Sigmoid colon (tissue), 7 donors: ENCODE measurements around the gene GPC4. TPM values are rescaled to one million over a fixed set of nuclear protein-coding genes. Genes with fewer than 3 reads are reported as not detected.

Source experiments
- DNase-seq: peaks from one replicate; pipeline ENCODE4 v3.0.0-alpha.2; 2019
- H3K27ac ChIP-seq, 4 donors: fragments of 200-600 bp; sonication (generic); one replicate each; pipeline ENCODE4 v1.5.1; 2016 to 2019; ENCODE audit warnings: mild to moderate bottlenecking in 1 of 4
- H3K27me3 ChIP-seq, 3 donors: fragments of 200-600 bp; sonication (generic); one replicate each; pipeline ENCODE4 v1.5.1; 2019; ENCODE audit warnings: mild to moderate bottlenecking in 1 of 3
- H3K36me3 ChIP-seq, 4 donors: fragments of 200-600 bp; sonication (generic); one replicate each; pipeline ENCODE4 v1.5.1; 2016 to 2019
- H3K4me1 ChIP-seq, 4 donors: fragments of 200-600 bp; sonication (generic); one replicate each; pipeline ENCODE4 v1.5.1; 2017 to 2019
- H3K4me3 ChIP-seq, 4 donors: fragments of 200-600 bp; sonication (generic); one replicate each; pipeline ENCODE4 v1.5.1; 2017 to 2019; ENCODE audit warnings: mild to moderate bottlenecking in 2 of 4, moderate library complexity in 1 of 4
- H3K9me3 ChIP-seq, 4 donors: fragments of 200-600 bp in 3 of 4; sonication (generic) in 3 of 4; one replicate each; pipeline versions ENCODE4 v1.5.1 to v1.6.1; 2013 to 2019
- EP300 ChIP-seq, 4 donors: sonication (generic); formaldehyde crosslinking; IDR thresholded peaks; one replicate each; pipeline ENCODE4 v1.6.1; 2017; ENCODE audit warnings: antibody characterized with exemption in 4 of 4
- POLR2A ChIP-seq, 2 donors: fragments of 450-650 bp; IDR thresholded peaks; one replicate each; pipeline ENCODE4 v1.6.1; 2016; ENCODE audit warnings: antibody characterized with exemption in 2 of 2, mild to moderate bottlenecking in 2 of 2, moderate library complexity in 2 of 2
- POLR2AphosphoS5 ChIP-seq, 4 donors: sonication (generic); formaldehyde crosslinking; IDR thresholded peaks; one replicate each; pipeline ENCODE4 v1.6.1; 2017; ENCODE audit warnings: antibody characterized with exemption in 4 of 4
- WGBS, 2 donors: extraction: QIAGEN DNeasy Blood & Tissue Kit; methylation state at CpG; one replicate each; pipeline ENCODE4 v1.1.7; 2013; 5-methylcytosine and 5-hydroxymethylcytosine counted together
- intact Hi-C: fragments of 100-400 bp; cut with DNase I; formaldehyde crosslinking; loops from one replicate; pipeline ENCODE4 v1.15.1; 2023
- polyA plus RNA-seq, 3 donors: library from polyadenylated mRNA; stranded (reverse); fragments of 200-250 nt; gene quantifications; one replicate each; pipeline ENCODE4 v1.2.3, GENCODE V29; 2013
- total RNA-seq, 4 donors: library from RNA; depleted of rRNA; stranded (reverse); fragments of >200 nt; gene quantifications; one replicate each; pipeline ENCODE4 v1.1.0, GENCODE V29; 2016
- TF ChIP-seq, protein P1 (sequence below), 4 experiments: fragments of 450-650 bp in 3 of 4; fragments of 200-600 bp in 1 of 4; IDR thresholded peaks; one replicate each; pipeline ENCODE4 v1.5.1; 2016 to 2019; ENCODE audit warnings: antibody characterized with exemption in 4 of 4, mild to moderate bottlenecking in 3 of 4, moderate library complexity in 2 of 4
- donor health status: healthy with polysubstance abuse.
- donor health status: Bipolar disorder and iron deficiency.
- donor health status: healthy.

GPC4 gene
- total and polyA plus RNA-seq, 7 donors, result 1.2 to 45.7 (median 25.3) TPM

DNA sequence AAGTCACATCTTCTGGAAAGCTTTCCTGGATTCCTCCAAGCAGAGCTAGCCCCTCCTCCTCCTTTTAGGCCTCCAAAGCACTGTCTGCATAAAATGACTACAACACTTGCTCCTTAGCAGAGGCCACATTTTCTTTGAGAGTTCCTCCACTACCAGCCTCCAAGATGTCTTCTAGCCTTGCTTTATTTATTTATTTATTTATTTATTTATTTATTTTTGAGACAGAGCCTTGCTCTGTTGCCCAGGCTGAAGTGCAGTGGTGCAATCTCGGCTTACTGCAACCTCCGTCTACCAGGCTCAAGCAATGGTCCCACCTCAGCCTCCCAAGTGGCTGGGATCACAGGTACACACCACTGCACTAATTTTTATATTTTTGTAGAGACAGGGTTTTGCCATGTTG is 4.6 kb upstream of the GPC4 start:
- TF ChIP-seq EP300 (IDR thresholded peaks at IDR 0.05), result no peak
- TF ChIP-seq POLR2A (IDR thresholded peaks at IDR 0.05), result no peak
- TF ChIP-seq, protein P1, sequence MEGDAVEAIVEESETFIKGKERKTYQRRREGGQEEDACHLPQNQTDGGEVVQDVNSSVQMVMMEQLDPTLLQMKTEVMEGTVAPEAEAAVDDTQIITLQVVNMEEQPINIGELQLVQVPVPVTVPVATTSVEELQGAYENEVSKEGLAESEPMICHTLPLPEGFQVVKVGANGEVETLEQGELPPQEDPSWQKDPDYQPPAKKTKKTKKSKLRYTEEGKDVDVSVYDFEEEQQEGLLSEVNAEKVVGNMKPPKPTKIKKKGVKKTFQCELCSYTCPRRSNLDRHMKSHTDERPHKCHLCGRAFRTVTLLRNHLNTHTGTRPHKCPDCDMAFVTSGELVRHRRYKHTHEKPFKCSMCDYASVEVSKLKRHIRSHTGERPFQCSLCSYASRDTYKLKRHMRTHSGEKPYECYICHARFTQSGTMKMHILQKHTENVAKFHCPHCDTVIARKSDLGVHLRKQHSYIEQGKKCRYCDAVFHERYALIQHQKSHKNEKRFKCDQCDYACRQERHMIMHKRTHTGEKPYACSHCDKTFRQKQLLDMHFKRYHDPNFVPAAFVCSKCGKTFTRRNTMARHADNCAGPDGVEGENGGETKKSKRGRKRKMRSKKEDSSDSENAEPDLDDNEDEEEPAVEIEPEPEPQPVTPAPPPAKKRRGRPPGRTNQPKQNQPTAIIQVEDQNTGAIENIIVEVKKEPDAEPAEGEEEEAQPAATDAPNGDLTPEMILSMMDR (IDR thresholded peaks at IDR 0.05), result no peak
- TF ChIP-seq POLR2AphosphoS5 (IDR thresholded peaks at IDR 0.05), result no peak
- no peak for DNase-seq
- intact Hi-C loops, result loop anchor here (5.0 kb wide), 2 partner anchors 62 to 77 kb away; no protein-coding TSS in a partner anchor
- 92 to 95% methylated on average over 2 of the region's 2 CpGs for WGBS, 2 donors
- Histone ChIP-seq H3K27ac (no peak overlapping the region), H3K4me3 (no peak overlapping the region), H3K36me3 (no peaks in the 10 kb centered on the region), H3K27me3 (no peaks in the 10 kb centered on the region), H3K9me3 (no peaks in the 10 kb centered on the region), H3K4me1 (no peaks in the 10 kb centered on the region)

DNA sequence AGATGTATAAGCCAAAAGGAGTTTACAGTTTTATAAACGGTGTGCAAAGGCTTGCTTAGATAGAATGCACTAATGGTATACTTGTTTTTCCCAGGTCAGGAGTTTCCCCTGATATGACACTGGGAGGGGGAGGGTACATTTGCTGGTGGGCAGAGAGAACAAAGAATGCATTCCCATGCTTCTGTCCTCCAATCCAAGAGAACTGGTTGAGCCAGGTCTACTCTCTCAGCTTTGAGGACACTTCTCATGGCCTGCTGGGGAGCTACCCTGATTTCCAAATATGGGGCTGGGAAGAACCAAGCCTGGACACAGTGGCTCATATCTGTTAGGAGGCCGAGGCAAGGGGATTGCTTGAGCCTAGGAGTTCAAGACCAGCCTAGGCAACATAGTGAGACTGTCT is 3.3 kb upstream of the GPC4 start:
- no peaks in the 10 kb centered on the region for H3K9me3 ChIP-seq
- H3K27ac ChIP-seq, result no peak overlapping the region
- H3K36me3 ChIP-seq, result no peaks in the 10 kb centered on the region
- H3K27me3 ChIP-seq, result peaks cover 0 to 4% (median 0%) of the 10 kb centered on the region in 3 donors
- WGBS, 2 donors, result 74 to 86% methylated on average over 2 of the region's 2 CpGs
- no peaks in the 10 kb centered on the region for H3K4me1 ChIP-seq
- no peak overlapping the region for H3K4me3 ChIP-seq
- no peak for TF ChIP-seq POLR2A (IDR thresholded peaks at IDR 0.05)
- no peak for TF ChIP-seq POLR2AphosphoS5 (IDR thresholded peaks at IDR 0.05)
- no peak for TF ChIP-seq EP300 (IDR thresholded peaks at IDR 0.05)
- TF ChIP-seq, protein P1 (IDR thresholded peaks at IDR 0.05), result no peak
- no peak for DNase-seq
- intact Hi-C loops, result loop anchor here (5.0 kb wide), 2 partner anchors 64 to 79 kb away; no protein-coding TSS in a partner anchor

DNA sequence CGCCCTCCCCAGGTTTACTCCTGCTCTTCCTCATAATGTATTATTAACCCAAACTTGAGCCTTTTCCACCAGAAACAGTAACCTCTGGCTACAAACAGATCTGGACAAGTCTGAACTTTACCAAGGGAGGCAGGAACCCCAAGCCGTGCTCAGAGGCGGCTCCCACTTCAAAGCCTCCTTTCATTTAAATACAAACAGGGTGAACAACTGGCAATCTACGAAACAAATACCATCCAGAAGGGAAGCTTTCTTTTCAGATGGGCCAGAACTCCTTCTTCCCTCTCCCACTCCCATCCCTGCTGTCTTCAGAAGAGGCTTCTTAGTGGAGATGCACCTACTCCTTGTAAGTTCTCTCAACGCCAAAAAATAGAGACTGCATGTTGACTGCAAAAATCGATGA is 2.1 kb upstream of the GPC4 start:
- no peaks in the 10 kb centered on the region for H3K36me3 ChIP-seq
- no peak overlapping the region for H3K4me3 ChIP-seq
- peaks cover 0 to 5% (median 0%) of the 10 kb centered on the region in 4 donors for H3K4me1 ChIP-seq
- DNase-seq, result no peak
- TF ChIP-seq POLR2AphosphoS5 (IDR thresholded peaks at IDR 0.05), result no peak
- TF ChIP-seq POLR2A (IDR thresholded peaks at IDR 0.05), result no peak
- TF ChIP-seq EP300 (IDR thresholded peaks at IDR 0.05), result no peak
- TF ChIP-seq, protein P1 (IDR thresholded peaks at IDR 0.05), result no peak
- intact Hi-C loops, result loop anchor here (5.0 kb wide), 2 partner anchors 65 to 80 kb away; no protein-coding TSS in a partner anchor
- 58 to 84% methylated on average over 6 of the region's 6 CpGs for WGBS, 2 donors
- H3K27ac ChIP-seq, result no peak overlapping the region
- peaks cover 0 to 4% (median 0%) of the 10 kb centered on the region in 3 donors for H3K27me3 ChIP-seq
- no peaks in the 10 kb centered on the region for H3K9me3 ChIP-seq

DNA sequence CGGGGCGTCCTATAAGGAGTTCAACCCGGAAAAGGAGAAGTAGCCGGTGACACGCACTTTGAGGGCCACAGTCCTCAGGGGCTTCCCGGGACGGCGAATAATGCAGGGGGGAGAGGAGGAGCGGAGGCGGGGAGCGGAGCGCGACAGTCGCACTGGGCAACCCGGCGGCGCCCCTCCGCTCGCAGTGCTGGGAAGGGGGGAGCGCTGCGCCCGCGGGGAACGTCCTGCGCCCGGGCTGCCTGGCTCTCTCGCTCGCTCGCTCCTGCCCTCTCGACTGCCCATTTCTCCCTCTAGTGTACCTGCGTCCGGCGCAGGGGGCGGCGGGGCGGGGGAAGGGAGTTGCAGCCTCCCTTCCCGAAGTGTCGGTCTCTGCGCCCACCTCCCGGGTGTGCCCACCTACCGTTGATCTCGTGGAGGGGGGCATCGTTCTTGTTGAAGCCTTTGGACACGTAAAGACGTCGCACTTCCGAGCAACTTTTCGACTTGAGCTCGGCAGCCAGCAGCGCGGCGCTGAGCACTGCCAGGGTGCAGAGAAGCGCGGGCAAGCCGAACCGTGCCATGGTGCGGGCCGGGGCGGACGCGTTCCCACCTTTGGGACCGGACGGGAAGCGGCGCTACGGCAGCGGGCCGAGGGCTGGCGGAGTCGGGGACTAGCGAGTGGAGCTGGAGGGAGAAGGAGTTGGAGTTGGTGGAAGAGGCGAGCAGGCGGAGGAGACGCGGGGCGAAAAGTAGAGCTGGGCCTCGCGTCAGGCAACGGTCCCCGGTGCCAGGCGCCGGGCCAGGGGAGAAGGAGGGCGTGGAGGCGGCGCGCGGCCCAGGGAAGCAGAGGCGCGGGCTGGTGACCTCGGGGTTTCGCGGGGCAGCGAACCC is 648 bp downstream of the GPC4 start:
- Histone ChIP-seq H3K27me3 (peaks cover 0 to 4% (median 0%) of the 10 kb centered on the region in 3 donors), H3K9me3 (no peaks in the 10 kb centered on the region), H3K36me3 (no peaks in the 10 kb centered on the region), H3K4me1 (peaks cover 0 to 18% (median 9%) of the 10 kb centered on the region in 4 donors), H3K27ac (peak overlapping the region; percentile 85 to 89 (median 87)), H3K4me3 (peak overlapping the region; percentile 68 to 77 (median 72))
- intact Hi-C loops, result loop anchor here (5.0 kb wide), 3 partner anchors 68 to 83 kb away; no protein-coding TSS in a partner anchor
- TF ChIP-seq EP300 (IDR thresholded peaks at IDR 0.05) (no peak), POLR2AphosphoS5 (IDR thresholded peaks at IDR 0.05) (no peak), POLR2A (IDR thresholded peaks at IDR 0.05) (no peak)
- TF ChIP-seq, protein P1 (IDR thresholded peaks at IDR 0.05), result no peak
- 1% methylated on average over 93 of the region's 93 CpGs for WGBS, 2 donors
- peak; percentile 67 for DNase-seq
